PC-3 (cell line): ENCODE results near the gene TAF11. TPM values are rescaled to one million over a fixed set of nuclear protein-coding genes. Genes with fewer than 3 reads are reported as not detected.

Experiments used
- ATAC-seq: fragments of 200-7000 bp; cut with Tn5 transposase; 2 replicates; pipeline ENCODE4 v1.9.1; 2020; ENCODE audit warnings: mild to moderate bottlenecking, moderate library complexity
- BruUV-seq: library from RNA; stranded (reverse); fragments of 400-500 nt; replicated peaks from 2 replicates; lab custom pipeline; 2021; lab: Mats Ljungman, UMichigan
- CTCF ChIA-PET: fragments of 300-600 bp; sonication (Branson Sonifier 250); formaldehyde crosslinking; loops from one replicate; lab custom pipeline; 2022; ENCODE audit warnings: antibody characterized with exemption; lab: Charles Lee
- POLR2A ChIA-PET: fragments of 300-600 bp; sonication (Branson Sonifier 250); formaldehyde crosslinking; loops from one replicate; lab custom pipeline; 2022; ENCODE audit warnings: antibody characterized with exemption; ENCODE audit not compliant: unreplicated experiment; lab: Charles Lee
- DNase-seq: peaks from one replicate; pipeline ENCODE4 v3.0.0-alpha.2; 2015
- H2AFZ ChIP-seq: fragments of 300-600 bp; sonication (generic); 2 replicates; pipeline ENCODE4 v1.6.0; 2016; ENCODE audit warnings: antibody characterized with exemption, low read length
- H3F3A ChIP-seq: fragments of 300-600 bp; sonication (generic); one replicate; pipeline ENCODE4 v1.6.0; 2017; ENCODE audit warnings: antibody characterized with exemption, low read length, control low read depth, mild to moderate bottlenecking; ENCODE audit not compliant: unreplicated experiment
- H3K27ac ChIP-seq: fragments of 300-600 bp; sonication (generic); 2 replicates; pipeline ENCODE4 v1.5.1; 2016; ENCODE audit warnings: mild to moderate bottlenecking, low read length
- H3K27me3 ChIP-seq: fragments of 300-600 bp; sonication (generic); 2 replicates; pipeline ENCODE4 v1.6.1; 2016; ENCODE audit warnings: low read length, mixed read lengths
- H3K36me3 ChIP-seq: fragments of 300-600 bp; sonication (generic); 2 replicates; pipeline ENCODE4 v1.6.1; 2016; ENCODE audit warnings: low read depth, mixed run types, low read length, mixed read lengths
- H3K4me1 ChIP-seq: fragments of 300-600 bp; sonication (generic); 2 replicates; pipeline ENCODE4 v1.5.1; 2016; ENCODE audit warnings: low read length; ENCODE audit not compliant: insufficient read depth
- H3K4me2 ChIP-seq: fragments of 300-600 bp; sonication (generic); 2 replicates; pipeline ENCODE4 v1.6.0; 2016; ENCODE audit warnings: low read length
- H3K4me3 ChIP-seq: fragments of 300-600 bp; sonication (generic); 2 replicates; pipeline ENCODE4 v1.5.1; 2016; ENCODE audit warnings: mild to moderate bottlenecking, low read length, mixed read lengths
- H3K79me2 ChIP-seq: fragments of 300-600 bp; sonication (generic); 2 replicates; pipeline ENCODE4 v1.6.1; 2017; ENCODE audit warnings: low read length, mixed read lengths
- H3K9ac ChIP-seq: fragments of 300-600 bp; sonication (generic); 2 replicates; pipeline ENCODE4 v1.6.0; 2016; ENCODE audit warnings: mild to moderate bottlenecking, low read length
- H3K9me2 ChIP-seq: fragments of 300-600 bp; sonication (generic); replicated peaks from 2 replicates; pipeline ENCODE4 v1.6.1; 2016; ENCODE audit warnings: mixed run types, low read length, mixed read lengths
- H3K9me3 ChIP-seq: fragments of 300-600 bp; sonication (generic); 2 replicates; pipeline ENCODE4 v1.6.1; 2016; ENCODE audit warnings: low read length, mixed read lengths
- H4K20me1 ChIP-seq: fragments of 300-600 bp; sonication (generic); 2 replicates; pipeline ENCODE4 v1.6.1; 2016; ENCODE audit warnings: low read length, mixed read lengths
- EZH2 ChIP-seq: fragments of 300-600 bp; sonication (generic); IDR thresholded peaks from one replicate; pipeline ENCODE4 v1.6.1; 2017; ENCODE audit warnings: antibody characterized with exemption, mild to moderate bottlenecking, low read length; ENCODE audit not compliant: unreplicated experiment
- EZH2phosphoT487 ChIP-seq: fragments of 300-600 bp; sonication (generic); IDR thresholded peaks from 2 replicates; pipeline ENCODE4 v1.6.1; 2018; ENCODE audit warnings: mild to moderate bottlenecking, antibody characterized with exemption, low read length, borderline replicate concordance
- intact Hi-C: fragments of 100-400 bp; cut with micrococcal nuclease; formaldehyde crosslinking; loops from 2 replicates; pipeline ENCODE4 v1.9.0; 2023
- total RNA-seq: library from RNA; depleted of rRNA; stranded (reverse); fragments of >200 nt; gene quantifications from 2 replicates; pipeline ENCODE4 v1.2.3, GENCODE V29; 2014
- TF ChIP-seq, protein P1 (sequence below): fragments of 300-600 bp; sonication (generic); conservative IDR thresholded peaks from 2 replicates; pipeline ENCODE4 v1.5.1; 2017; ENCODE audit warnings: antibody characterized with exemption, low read depth, mild to moderate bottlenecking, low read length

Gene TAF11
- total RNA-seq, 1 experiment from 2014 or later: 24.1 TPM

DNA sequence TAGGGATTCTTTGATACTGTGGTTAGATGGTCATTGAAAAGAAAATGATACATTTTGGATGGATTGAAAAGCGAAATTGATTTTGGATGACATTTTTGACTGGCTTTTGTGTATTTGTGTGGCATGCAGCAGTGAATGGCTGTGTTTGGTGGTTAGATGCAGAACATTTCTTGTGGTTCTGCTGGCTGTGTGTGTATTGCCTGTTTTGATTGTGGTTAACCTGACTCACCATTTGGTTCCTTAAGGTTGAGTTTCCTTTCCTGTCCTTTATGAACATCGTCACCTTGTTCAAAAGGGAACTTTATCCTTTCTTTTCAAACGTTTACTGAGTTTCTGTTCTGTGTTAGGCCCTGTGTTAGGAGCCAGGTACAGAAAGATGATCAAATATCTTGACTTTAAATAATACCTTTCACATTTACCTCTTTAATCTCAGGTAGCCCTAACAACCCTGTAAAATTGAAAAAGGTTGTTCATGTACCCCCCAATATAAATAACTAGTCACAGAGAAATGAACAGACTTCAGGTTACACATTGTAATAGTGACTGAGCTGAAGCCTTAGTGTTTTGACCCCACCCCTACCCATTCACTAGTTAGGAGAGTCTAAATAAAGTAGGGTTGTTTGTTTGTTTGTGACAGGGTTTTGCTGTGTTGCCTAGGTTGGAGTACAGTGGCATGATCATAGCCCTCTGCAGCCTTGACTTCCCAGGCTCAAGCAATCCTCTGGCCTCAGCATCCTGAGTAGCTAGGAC lies 25.0 kb upstream of the TAF11 start:
- Histone ChIP-seq H3K9ac (peak overlapping the region; percentile 9; the same call in 1 of the 2 replicates), H3K27ac (peak overlapping the region; percentile 75), H3K4me1 (peaks cover 35% of the 10 kb centered on the region), H3K9me2 (no peaks in the 10 kb centered on the region), H3K79me2 (peaks cover 86% of the 10 kb centered on the region), H3F3A (peaks cover 4% of the 10 kb centered on the region), H3K4me3 (peak overlapping the region; percentile 36; the same call in 1 of the 2 replicates), H3K4me2 (peak overlapping the region; percentile 76), H2AFZ (no peak overlapping the region), H3K9me3 (no peaks in the 10 kb centered on the region), H3K27me3 (no peaks in the 10 kb centered on the region), H4K20me1 (peaks cover 20% of the 10 kb centered on the region), H3K36me3 (no peaks in the 10 kb centered on the region)
- ChIA-PET POLR2A (no interaction called here), CTCF (no interaction called here)
- intact Hi-C loops: loop anchor here (5.0 kb wide), 1 partner anchor 39 kb away; no protein-coding TSS in a partner anchor
- ATAC-seq (peak; percentile 96), DNase-seq (peak; percentile 83)
- TF ChIP-seq, protein P1, sequence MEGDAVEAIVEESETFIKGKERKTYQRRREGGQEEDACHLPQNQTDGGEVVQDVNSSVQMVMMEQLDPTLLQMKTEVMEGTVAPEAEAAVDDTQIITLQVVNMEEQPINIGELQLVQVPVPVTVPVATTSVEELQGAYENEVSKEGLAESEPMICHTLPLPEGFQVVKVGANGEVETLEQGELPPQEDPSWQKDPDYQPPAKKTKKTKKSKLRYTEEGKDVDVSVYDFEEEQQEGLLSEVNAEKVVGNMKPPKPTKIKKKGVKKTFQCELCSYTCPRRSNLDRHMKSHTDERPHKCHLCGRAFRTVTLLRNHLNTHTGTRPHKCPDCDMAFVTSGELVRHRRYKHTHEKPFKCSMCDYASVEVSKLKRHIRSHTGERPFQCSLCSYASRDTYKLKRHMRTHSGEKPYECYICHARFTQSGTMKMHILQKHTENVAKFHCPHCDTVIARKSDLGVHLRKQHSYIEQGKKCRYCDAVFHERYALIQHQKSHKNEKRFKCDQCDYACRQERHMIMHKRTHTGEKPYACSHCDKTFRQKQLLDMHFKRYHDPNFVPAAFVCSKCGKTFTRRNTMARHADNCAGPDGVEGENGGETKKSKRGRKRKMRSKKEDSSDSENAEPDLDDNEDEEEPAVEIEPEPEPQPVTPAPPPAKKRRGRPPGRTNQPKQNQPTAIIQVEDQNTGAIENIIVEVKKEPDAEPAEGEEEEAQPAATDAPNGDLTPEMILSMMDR: no peak
- TF ChIP-seq EZH2 (no peak), EZH2phosphoT487 (no peak)
- BruUV-seq: no TSS peak

GRCh38 chr6:34911822-34912221 lies 24.0 kb upstream of the TAF11 start:
- Histone ChIP-seq H3K36me3 (no peaks in the 10 kb centered on the region), H2AFZ (no peak overlapping the region), H3K9me3 (no peaks in the 10 kb centered on the region), H3K4me3 (no peak overlapping the region), H3K79me2 (peaks cover 87% of the 10 kb centered on the region), H3K9ac (no peak overlapping the region), H3K27ac (no peak overlapping the region), H4K20me1 (peaks cover 20% of the 10 kb centered on the region), H3F3A (peaks cover 4% of the 10 kb centered on the region), H3K27me3 (no peaks in the 10 kb centered on the region), H3K4me2 (no peak overlapping the region), H3K9me2 (no peaks in the 10 kb centered on the region), H3K4me1 (peaks cover 39% of the 10 kb centered on the region)
- intact Hi-C loops: loop anchor here (5.0 kb wide), 1 partner anchor 40 kb away; no protein-coding TSS in a partner anchor
- ATAC-seq (no peak), DNase-seq (no peak)
- ChIA-PET POLR2A (no interaction called here), CTCF (no interaction called here)
- BruUV-seq: no TSS peak
- TF ChIP-seq EZH2phosphoT487: no peak
- TF ChIP-seq, protein P1: no peak

- Histone ChIP-seq H3K27me3 (no peaks in the 10 kb centered on the region), H3K4me2 (no peak overlapping the region), H3K79me2 (peaks cover 86% of the 10 kb centered on the region), H3K9me3 (no peaks in the 10 kb centered on the region), H2AFZ (no peak overlapping the region), H3F3A (peaks cover 4% of the 10 kb centered on the region), H3K9me2 (no peaks in the 10 kb centered on the region), H3K9ac (no peak overlapping the region), H3K4me3 (no peak overlapping the region), H3K36me3 (no peaks in the 10 kb centered on the region), H3K4me1 (peaks cover 33% of the 10 kb centered on the region), H3K27ac (no peak overlapping the region), H4K20me1 (peaks cover 20% of the 10 kb centered on the region)
- CTCF ChIA-PET: no interaction called here
- intact Hi-C loops: no loop called here
- BruUV-seq: no TSS peak
- ATAC-seq (no peak), DNase-seq (no peak)
- POLR2A ChIA-PET: no interaction called here
- TF ChIP-seq EZH2 (no peak), EZH2phosphoT487 (no peak)
- TF ChIP-seq, protein P1: no peak
Observed at GRCh38 chr6:34909320-34909883, 21.6 kb upstream of the TAF11 start.
